NCI-H2107 treated with DMSO at 0.1 percent for 48 hours (cell line): ENCODE data around the gene MX1.

Experiments used
- DNase-seq: peaks from one replicate; lab custom pipeline; 2025; ENCODE audit not compliant: unreplicated experiment; lab: John Stamatoyannopoulos, UW

MX1 gene, protein sequence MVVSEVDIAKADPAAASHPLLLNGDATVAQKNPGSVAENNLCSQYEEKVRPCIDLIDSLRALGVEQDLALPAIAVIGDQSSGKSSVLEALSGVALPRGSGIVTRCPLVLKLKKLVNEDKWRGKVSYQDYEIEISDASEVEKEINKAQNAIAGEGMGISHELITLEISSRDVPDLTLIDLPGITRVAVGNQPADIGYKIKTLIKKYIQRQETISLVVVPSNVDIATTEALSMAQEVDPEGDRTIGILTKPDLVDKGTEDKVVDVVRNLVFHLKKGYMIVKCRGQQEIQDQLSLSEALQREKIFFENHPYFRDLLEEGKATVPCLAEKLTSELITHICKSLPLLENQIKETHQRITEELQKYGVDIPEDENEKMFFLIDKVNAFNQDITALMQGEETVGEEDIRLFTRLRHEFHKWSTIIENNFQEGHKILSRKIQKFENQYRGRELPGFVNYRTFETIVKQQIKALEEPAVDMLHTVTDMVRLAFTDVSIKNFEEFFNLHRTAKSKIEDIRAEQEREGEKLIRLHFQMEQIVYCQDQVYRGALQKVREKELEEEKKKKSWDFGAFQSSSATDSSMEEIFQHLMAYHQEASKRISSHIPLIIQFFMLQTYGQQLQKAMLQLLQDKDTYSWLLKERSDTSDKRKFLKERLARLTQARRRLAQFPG

GRCh38 chr21:41425954-41426675 is at the start of gene MX1:
Gene MX1 (plus strand): TSS chr21:41426239. CDS start chr21:41432071, 5,832 bp downstream.
- DNase-seq: peak; percentile 11

DNA sequence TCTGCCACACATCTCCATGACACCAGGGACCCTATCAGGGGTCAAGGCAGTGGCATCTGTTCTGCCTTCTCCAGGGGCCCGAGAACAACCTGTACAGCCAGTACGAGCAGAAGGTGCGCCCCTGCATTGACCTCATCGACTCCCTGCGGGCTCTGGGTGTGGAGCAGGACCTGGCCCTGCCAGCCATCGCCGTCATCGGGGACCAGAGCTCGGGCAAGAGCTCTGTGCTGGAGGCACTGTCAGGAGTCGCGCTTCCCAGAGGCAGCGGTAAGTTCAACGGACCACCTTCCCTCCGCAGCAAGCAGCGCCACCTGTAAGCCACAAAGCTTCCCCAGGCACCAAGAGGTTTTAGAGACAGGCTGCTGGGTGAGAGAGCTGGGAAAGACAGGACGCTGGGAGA is 48.3 kb upstream of the MX1 start:
- DNase-seq: no peak

DNA sequence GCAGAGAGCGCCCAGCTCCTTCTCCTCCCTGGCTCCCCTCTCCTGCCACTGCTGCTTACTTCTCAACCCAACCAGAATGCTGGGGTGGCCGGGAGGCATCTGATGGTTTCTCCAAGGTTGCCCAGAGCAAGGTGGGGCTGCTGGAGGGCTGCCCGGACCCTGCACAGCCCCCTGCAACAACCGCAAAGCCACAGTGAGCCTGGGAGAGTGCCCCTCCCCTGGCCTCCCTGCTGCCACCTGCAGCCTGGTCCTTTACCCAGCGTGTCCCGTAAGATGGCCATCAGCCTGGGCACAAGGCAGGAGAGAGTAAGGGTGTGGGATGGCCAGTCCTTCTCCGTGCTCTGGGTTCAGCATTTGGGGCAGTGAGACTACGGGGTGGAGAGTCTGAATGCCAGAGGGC is 47.2 kb upstream of the MX1 start:
- DNase-seq: no peak

DNA sequence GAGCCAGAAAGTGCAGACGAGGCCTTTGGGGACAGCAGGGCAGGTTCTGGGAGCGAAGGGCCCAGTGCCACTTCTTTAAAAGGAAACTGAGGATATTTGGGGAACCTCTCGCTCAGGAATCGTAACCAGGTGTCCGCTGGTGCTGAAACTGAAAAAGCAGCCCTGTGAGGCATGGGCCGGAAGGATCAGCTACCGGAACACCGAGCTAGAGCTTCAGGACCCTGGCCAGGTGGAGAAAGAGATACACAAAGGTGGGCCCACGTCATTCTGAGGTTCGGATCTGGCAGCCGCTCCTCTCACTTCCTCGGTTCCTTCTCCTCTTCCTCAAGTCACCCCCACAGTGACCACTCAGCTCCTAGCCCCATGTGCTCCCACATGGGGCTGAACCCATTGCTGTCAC is 46.1 kb upstream of the MX1 start:
- DNase-seq: no peak

GRCh38 chr21:41381731-41382130 is 44.3 kb upstream of the MX1 start:
- no peak for DNase-seq

- no peak for DNase-seq
Observed at GRCh38 chr21:41387042-41387819, 38.8 kb upstream of the MX1 start.

- no peak for DNase-seq
Observed at GRCh38 chr21:41387824-41388223, 38.2 kb upstream of the MX1 start.

DNA sequence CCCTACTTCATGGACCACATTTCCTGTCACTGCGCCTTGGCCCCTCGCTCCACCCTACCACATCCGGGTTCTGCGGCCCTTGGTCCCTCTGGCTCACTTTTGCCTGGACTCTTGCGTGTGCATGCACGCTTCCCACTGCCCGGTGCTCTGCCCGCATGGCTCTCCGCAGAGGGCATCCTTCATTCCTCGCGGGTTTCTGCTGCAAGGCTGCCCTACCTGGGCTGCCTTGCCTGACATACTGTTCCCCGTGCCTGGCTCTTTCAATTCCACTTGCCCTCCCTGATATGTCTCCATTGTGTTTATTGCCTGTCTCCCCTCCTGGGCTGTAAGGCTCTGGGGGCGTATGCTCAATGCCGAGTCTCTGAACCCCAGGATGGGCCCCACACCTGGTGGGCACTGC is 37.8 kb upstream of the MX1 start:
- no peak for DNase-seq

DNA sequence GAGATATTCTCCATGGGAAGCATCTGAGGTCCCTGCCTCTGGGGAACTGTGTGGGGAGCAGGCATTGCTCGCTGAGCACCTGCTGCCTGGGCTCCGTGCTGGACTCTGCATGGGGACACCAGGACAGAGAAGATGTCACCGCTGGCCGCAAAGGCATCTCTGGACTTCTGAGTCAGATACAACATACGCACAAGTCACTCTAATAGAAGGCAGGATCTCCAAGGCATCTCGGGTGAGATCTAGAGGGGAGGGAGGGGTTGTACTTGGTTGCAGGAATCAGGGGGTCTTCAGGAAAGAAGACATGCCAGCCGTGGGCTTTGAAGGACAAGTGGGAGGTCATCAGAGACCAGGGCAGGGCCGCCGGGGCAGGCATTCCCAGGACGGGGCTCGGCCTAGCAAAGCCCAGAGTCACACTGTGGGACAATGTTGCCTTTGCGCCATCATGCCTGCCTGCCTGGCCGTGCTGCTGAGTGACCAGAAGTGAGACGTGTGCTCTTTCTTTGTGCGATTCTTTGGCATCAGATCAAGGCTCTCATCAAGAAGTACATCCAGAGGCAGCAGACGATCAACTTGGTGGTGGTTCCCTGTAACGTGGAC is 35.9 kb upstream of the MX1 start:
- DNase-seq: no peak

DNA sequence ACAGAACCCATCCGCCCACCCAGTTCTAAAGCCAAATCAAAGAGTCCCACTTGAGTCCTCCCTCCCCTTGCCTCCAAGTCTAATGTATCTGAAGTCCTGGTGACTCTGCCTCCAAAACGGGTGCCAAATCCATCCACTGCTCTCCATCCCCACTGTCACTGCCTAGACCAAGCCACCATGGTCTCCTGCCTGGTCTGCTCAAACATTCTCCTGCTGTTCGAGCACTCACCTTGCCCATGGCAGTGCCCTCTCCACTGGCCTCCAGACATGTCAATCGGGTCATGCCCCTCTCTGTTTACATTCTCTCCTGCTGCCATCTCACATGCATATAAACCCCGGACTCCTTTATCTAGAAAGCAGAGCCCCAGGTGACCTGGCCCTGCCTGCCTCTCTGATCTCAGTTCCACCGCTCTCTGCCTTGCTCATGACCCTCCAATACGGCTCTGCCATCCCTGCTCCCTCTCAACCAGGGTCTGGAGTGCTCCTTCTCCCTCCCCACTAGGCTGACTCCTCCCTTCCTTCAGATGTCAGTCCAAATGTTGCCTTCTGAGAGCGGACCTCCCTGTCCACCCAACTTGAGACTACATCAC is 32.1 kb upstream of the MX1 start:
- DNase-seq: no peak

GRCh38 chr21:41396558-41397075 is 29.4 kb upstream of the MX1 start:
- no peak for DNase-seq

DNA sequence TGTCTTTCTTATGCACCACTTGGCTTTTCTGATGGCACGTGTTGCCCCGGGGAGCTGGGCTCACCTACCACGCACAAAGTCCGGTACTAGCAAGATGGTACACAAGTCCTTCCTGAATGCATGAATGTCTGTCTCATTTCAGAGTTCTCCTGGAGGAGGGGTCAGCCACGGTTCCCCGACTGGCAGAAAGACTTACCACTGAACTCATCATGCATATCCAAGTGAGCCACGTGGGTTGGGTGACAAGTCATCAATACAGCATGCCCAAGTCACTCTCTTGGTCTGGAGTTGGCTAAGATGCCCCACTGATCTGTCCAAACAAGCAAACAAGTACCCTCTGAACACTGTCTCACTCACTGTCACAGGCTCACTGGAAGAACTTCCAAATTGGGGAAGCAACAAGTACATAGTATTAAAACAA is 28.6 kb upstream of the MX1 start:
- DNase-seq: no peak

GRCh38 chr21:41398251-41398650 is 27.8 kb upstream of the MX1 start:
- DNase-seq: no peak

DNA sequence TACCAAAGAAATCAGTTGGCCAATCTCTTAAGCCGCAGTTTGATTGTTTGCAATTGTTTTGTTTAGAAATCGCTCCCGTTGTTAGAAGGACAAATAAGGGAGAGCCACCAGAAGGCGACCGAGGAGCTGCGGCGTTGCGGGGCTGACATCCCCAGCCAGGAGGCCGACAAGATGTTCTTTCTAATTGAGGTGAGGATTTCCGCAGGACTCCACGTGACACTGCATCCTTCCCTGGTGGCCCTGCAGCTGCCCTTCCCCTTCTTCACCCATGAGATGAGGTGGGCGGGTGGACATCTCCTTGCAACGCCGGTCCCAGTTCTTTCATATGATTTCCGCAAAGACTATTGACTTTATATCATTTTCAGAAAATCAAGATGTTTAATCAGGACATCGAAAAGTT is 27.2 kb upstream of the MX1 start:
- DNase-seq: no peak

DNA sequence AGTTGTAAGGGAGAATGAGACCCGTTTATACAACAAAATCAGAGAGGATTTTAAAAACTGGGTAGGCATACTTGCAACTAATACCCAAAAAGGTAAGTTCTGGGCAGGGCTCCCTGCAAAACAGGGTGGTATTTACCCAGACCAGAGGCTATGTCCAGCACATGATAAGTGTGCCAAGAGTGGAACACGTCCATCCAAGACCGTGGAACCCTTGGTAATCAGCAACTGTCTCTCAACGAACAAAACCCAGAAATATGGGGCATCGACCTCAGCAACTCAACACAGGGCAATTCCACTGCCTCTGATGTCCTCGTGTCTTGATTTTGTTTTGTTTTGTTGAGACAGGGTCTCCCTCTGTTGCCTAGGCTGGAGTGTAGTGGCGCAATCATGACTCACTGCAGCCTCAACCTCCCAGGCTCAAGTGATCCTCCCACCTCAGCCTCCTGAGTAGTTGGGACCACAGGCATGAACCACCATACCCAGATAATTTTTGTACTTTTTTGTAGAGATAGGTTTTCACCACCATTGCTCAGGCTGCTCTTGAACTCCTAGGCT is 26.7 kb upstream of the MX1 start:
- no peak for DNase-seq

DNA sequence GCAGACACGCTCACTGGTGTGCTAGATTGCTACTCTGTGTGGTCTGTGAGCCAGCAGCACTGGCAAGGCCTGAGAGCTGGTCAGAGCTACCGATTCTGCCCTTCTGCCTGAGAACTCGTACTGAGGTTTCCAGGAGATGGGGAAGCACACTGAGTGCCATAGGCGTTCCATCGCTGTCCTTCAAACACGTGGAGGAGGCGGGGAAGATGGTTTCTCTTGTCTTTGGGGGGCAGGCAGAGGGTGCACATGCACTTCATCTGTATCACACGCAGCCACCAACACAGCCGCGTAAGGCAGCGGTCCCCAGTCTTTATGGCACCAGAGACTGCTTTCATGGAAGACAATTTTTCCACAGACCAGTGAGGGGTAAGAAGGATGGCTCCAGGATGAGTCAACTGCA is 23.8 kb upstream of the MX1 start:
- no peak for DNase-seq

GRCh38 chr21:41402796-41403195 is 23.2 kb upstream of the MX1 start:
- DNase-seq: no peak

- DNase-seq: no peak
Observed at GRCh38 chr21:41403331-41403730, 22.7 kb upstream of the MX1 start.

DNA sequence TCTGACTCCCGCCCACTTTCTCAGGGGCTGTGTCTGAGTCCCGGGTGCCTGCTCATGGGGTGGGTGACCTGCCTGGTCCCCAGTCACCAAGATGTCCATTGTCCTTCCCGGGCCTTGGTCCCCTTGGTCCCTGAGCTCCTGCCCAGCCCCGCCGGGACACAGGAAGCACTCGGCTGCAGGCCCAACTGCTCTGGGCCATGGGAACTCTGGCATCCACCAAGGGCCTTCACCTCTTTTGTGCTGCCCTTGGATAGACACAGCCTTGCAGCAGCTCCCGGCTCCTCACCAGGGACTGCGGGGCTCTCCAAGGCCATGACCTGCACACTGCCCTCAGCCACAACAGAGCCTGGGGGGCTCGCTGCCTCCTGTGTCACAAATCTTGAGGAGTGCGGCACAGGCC is 22.1 kb upstream of the MX1 start:
- no peak for DNase-seq

DNA sequence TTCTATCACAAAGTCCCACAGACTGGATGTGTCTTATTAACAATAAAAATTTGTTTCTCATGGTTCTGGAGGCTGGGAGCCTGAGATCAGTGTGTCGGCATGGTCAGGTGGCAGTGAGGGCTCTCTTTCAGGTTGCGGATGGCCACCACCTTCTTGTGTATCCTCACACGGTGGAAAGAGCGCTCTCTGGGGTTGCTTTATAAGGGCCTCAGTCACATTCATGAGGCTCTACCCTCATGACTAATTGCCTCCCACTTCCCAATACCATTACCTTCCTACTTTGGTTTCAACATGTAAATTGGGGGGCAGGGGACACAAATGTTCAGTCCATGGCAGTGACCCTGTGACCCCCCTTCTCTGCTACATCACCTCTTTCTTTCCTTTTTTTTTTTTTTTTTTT is 20.7 kb upstream of the MX1 start:
- DNase-seq: no peak
